ENCODE data around the gene CLPX.
"Not testable (repeated sequence)": the region's sequence is repeated elsewhere in the genome, so short reads cannot be mapped to it uniquely, and the experiment has no call there.

The CLPX gene

DNA sequence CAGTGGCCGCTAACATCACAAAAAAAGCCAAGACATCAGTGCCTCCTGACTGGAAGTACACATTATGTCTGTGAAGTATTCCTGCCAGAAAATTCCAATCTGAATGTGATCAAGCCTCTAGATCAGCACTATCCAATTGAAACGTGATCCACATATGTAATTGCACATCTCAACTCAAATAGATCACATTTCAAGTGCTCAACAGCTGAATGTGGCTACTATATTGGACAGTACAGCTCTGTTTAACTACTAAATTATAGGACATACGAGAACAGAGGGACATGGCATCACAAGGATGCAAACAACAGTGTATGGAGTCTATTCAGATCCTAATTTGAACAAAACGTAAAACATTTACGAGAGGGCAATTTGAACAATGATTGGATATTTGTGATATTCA, 69.6 kb downstream of the CLPX start:
- H3K36me3 ChIP-seq (ENCODE audit: control insufficient read depth, low read depth, low read length) = peaks cover 33% of the 10 kb centered on the region
- no peaks in the 10 kb centered on the region for H3K27me3 ChIP-seq (ENCODE audit: control insufficient read depth, insufficient read depth, low read length)
- H3K4me3 ChIP-seq (ENCODE audit: low read length) = no peak overlapping the region
- H3K9ac ChIP-seq (ENCODE audit: low read length) = no peak overlapping the region
- H3K27ac ChIP-seq (ENCODE audit: low read length) = no peak overlapping the region
- no peaks in the 10 kb centered on the region for H3K4me1 ChIP-seq (ENCODE audit: control insufficient read depth, low read depth, low read length)
- no peaks in the 10 kb centered on the region for H3K9me3 ChIP-seq (ENCODE audit: control insufficient read depth, low read depth, low read length)

DNA sequence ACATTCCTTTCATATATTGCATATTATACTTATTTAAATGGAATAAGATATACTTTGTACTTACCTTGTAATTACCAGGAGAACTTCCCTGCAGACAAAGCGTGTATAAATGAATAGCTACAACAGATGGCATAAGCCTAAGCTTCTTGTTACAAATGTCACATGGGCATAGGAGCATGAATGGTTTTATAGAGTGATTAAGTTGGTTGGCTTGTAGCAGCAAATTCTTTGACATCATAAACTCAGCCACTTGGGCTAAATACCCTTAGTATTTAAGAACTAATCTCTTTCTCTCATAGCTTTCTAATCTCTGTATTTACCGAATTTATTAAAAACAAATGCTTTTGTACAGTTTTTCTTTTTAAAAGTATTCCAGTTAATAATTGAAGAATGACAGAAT, 70.1 kb downstream of the CLPX start, which contains the start of gene UBAP1L:
Gene UBAP1L (minus strand): TSS at position 115 of the 400 bp plus-strand sequence. CDS start 8,985 bp downstream, outside the sequence.
- peaks cover 33% of the 10 kb centered on the region for H3K36me3 ChIP-seq (ENCODE audit: control insufficient read depth, low read depth, low read length)

DNA sequence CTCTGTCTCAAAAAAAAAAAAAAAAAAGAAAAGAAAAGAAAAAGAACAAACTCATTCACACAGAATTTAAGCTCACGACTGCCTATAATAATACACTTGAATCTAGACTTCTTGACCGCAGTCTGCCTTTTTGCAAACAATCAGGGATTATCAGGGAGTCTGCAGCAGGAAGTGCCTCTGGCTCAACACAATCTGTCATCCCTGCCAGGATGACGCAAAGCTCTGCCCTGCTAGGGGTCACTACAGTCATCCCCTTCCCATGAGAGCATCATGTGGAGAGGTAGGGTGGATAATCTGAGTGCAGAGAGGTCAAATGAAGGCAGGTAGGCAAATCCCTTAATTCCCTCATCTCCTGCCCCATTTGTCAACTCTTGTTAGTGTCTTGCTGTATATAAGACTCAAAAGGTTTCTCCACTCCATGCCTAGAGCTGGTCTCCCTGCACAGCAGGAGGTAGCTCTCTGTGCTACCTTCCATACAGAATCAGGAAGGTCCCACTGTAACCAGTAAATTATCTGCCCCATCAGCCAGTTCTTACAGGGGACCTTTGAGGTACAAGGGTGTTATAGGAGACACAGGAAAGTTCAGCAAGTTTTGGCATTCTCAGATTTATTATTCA, 74.4 kb downstream of the CLPX start:
- Histone ChIP-seq H3K9ac (ENCODE audit: low read length) (no peak overlapping the region), H3K27me3 (ENCODE audit: control insufficient read depth, insufficient read depth, low read length) (no peaks in the 10 kb centered on the region), H3K9me3 (ENCODE audit: control insufficient read depth, low read depth, low read length) (no peaks in the 10 kb centered on the region), H3K27ac (ENCODE audit: low read length) (no peak overlapping the region), H3K4me3 (ENCODE audit: low read length) (no peak overlapping the region), H3K36me3 (ENCODE audit: control insufficient read depth, low read depth, low read length) (peaks cover 8% of the 10 kb centered on the region), H3K4me1 (ENCODE audit: control insufficient read depth, low read depth, low read length) (no peaks in the 10 kb centered on the region)

More for the DNA sequence above, 70.1 kb downstream of the CLPX start, which contains the start of gene UBAP1L:
- H3K9ac ChIP-seq (ENCODE audit: low read length) = no peak within 1 kb of the TSS
- no peaks in the 10 kb centered on the region for H3K4me1 ChIP-seq (ENCODE audit: control insufficient read depth, low read depth, low read length)
- H3K27ac ChIP-seq (ENCODE audit: low read length) = no peak within 1 kb of the TSS
- no peaks in the 10 kb centered on the region for H3K9me3 ChIP-seq (ENCODE audit: control insufficient read depth, low read depth, low read length)
- H3K27me3 ChIP-seq (ENCODE audit: control insufficient read depth, insufficient read depth, low read length) = no peaks in the 10 kb centered on the region
- no peak within 1 kb of the TSS for H3K4me3 ChIP-seq (ENCODE audit: low read length)

GRCh38 chr15:65106011-65106590, 79.0 kb downstream of the CLPX start:
- H3K9me3 ChIP-seq (ENCODE audit: control insufficient read depth, low read depth, low read length) = no peaks in the 10 kb centered on the region
- H3K9ac ChIP-seq (ENCODE audit: low read length) = no peak overlapping the region
- no peaks in the 10 kb centered on the region for H3K4me1 ChIP-seq (ENCODE audit: control insufficient read depth, low read depth, low read length)
- no peak overlapping the region for H3K27ac ChIP-seq (ENCODE audit: low read length)
- H3K36me3 ChIP-seq (ENCODE audit: control insufficient read depth, low read depth, low read length) = no peaks in the 10 kb centered on the region
- peaks cover 13% of the 10 kb centered on the region for H3K27me3 ChIP-seq (ENCODE audit: control insufficient read depth, insufficient read depth, low read length)
- no peak overlapping the region for H3K4me3 ChIP-seq (ENCODE audit: low read length)

GRCh38 chr15:65105038-65105437, 80.1 kb downstream of the CLPX start:
- Histone ChIP-seq H3K4me1 (ENCODE audit: control insufficient read depth, low read depth, low read length) (no peaks in the 10 kb centered on the region), H3K9me3 (ENCODE audit: control insufficient read depth, low read depth, low read length) (no peaks in the 10 kb centered on the region), H3K27me3 (ENCODE audit: control insufficient read depth, insufficient read depth, low read length) (peaks cover 13% of the 10 kb centered on the region), H3K9ac (ENCODE audit: low read length) (no peak overlapping the region), H3K4me3 (ENCODE audit: low read length) (no peak overlapping the region), H3K36me3 (ENCODE audit: control insufficient read depth, low read depth, low read length) (no peaks in the 10 kb centered on the region), H3K27ac (ENCODE audit: low read length) (no peak overlapping the region)

- H3K4me1 ChIP-seq (ENCODE audit: control insufficient read depth, low read depth, low read length) = no peaks in the 10 kb centered on the region
- no peaks in the 10 kb centered on the region for H3K36me3 ChIP-seq (ENCODE audit: control insufficient read depth, low read depth, low read length)
- peak overlapping the region; percentile 52 for H3K4me3 ChIP-seq (ENCODE audit: low read length)
- H3K9ac ChIP-seq (ENCODE audit: low read length) = no peak overlapping the region
- H3K27ac ChIP-seq (ENCODE audit: low read length) = no peak overlapping the region
- no peaks in the 10 kb centered on the region for H3K9me3 ChIP-seq (ENCODE audit: control insufficient read depth, low read depth, low read length)
- H3K27me3 ChIP-seq (ENCODE audit: control insufficient read depth, insufficient read depth, low read length) = peaks cover 13% of the 10 kb centered on the region
Observed at GRCh38 chr15:65102912-65103311, 82.2 kb downstream of the CLPX start.

- Histone ChIP-seq H3K36me3 (ENCODE audit: control insufficient read depth, low read depth, low read length) (no peaks in the 10 kb centered on the region), H3K4me1 (ENCODE audit: control insufficient read depth, low read depth, low read length) (no peaks in the 10 kb centered on the region), H3K27me3 (ENCODE audit: control insufficient read depth, insufficient read depth, low read length) (peaks cover 13% of the 10 kb centered on the region), H3K9ac (ENCODE audit: low read length) (no peak overlapping the region), H3K9me3 (ENCODE audit: control insufficient read depth, low read depth, low read length) (no peaks in the 10 kb centered on the region), H3K27ac (ENCODE audit: low read length) (no peak overlapping the region), H3K4me3 (ENCODE audit: low read length) (peak overlapping the region; percentile 52)
Observed at GRCh38 chr15:65101891-65102708, 83.0 kb downstream of the CLPX start.

DNA sequence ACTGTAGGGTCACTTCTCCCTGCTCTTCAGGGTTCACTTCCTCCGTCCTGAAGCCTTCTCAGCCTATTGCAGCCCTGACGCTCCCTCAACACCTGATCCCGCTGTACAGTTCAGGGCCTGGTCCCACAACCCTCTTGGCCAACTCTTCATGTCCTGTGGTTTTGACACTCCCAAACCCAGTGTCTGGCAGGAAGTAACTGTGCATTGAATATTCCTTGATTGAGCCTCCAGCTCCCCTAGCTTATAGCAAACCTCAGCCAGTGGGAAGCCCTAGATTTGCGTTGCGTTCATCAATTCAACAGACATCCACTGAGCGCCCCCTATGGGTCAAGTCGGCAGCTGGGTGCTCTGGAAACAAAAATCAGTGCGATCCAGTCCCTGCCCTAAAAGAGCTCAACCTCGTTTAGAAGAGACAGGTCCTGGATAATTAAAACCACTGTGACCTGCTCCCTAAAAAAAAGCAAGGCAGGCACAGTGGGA, 83.7 kb downstream of the CLPX start:
- Histone ChIP-seq H3K4me1 (ENCODE audit: control insufficient read depth, low read depth, low read length) (no peaks in the 10 kb centered on the region), H3K27me3 (ENCODE audit: control insufficient read depth, insufficient read depth, low read length) (peaks cover 13% of the 10 kb centered on the region), H3K4me3 (ENCODE audit: low read length) (peak overlapping the region; percentile 52), H3K9me3 (ENCODE audit: control insufficient read depth, low read depth, low read length) (no peaks in the 10 kb centered on the region), H3K27ac (ENCODE audit: low read length) (no peak overlapping the region), H3K36me3 (ENCODE audit: control insufficient read depth, low read depth, low read length) (no peaks in the 10 kb centered on the region), H3K9ac (ENCODE audit: low read length) (no peak overlapping the region)

DNA sequence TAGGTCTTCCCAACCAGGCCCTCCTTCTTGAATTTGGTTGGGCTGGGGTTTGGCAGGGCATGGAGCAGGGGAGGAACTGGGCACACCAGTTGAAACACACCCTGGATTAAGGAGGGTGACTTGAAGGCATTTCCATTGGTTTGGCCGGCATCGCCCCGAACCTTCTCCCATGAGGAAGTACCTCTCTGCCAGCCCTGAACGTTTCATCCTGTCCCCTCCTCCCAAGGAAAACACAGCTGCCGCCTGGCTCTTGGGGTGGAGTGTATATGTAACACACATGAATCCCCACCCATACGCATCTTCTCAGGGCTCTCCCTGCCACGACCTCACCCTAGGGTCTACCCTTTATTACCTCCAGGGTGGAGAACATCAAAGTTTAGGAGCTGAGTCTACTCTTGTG, 84.7 kb downstream of the CLPX start:
- no peaks in the 10 kb centered on the region for H3K36me3 ChIP-seq (ENCODE audit: control insufficient read depth, low read depth, low read length)
- H3K4me3 ChIP-seq (ENCODE audit: low read length) = no peak overlapping the region
- H3K9me3 ChIP-seq (ENCODE audit: control insufficient read depth, low read depth, low read length) = no peaks in the 10 kb centered on the region
- no peak overlapping the region for H3K27ac ChIP-seq (ENCODE audit: low read length)
- peaks cover 13% of the 10 kb centered on the region for H3K27me3 ChIP-seq (ENCODE audit: control insufficient read depth, insufficient read depth, low read length)
- no peak overlapping the region for H3K9ac ChIP-seq (ENCODE audit: low read length)
- no peaks in the 10 kb centered on the region for H3K4me1 ChIP-seq (ENCODE audit: control insufficient read depth, low read depth, low read length)

DNA sequence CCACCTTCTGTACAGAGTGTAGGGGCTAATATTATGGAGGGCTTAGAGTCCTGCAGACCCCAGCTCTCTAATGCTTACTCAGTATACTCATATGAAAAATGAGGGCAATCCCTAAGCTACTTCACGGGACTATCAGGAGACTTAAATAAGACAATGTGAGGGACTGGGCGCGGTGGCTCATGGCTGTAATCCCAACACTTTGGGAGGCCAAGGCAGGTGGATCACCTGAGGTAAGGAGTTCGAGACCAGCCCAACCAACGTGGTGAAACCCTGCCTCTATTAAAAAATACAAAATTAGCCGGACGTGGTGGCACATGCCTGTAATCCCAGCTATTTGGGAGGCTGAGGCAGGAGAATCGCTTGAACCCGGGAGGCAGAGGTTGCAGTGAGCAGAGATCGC, 85.3 kb downstream of the CLPX start:
- not testable (repeated sequence) for H3K4me3 ChIP-seq (ENCODE audit: low read length); H3K36me3 ChIP-seq (ENCODE audit: control insufficient read depth, low read depth, low read length); H3K27ac ChIP-seq (ENCODE audit: low read length); H3K4me1 ChIP-seq (ENCODE audit: control insufficient read depth, low read depth, low read length); H3K9me3 ChIP-seq (ENCODE audit: control insufficient read depth, low read depth, low read length); H3K9ac ChIP-seq (ENCODE audit: low read length)
- H3K27me3 ChIP-seq (ENCODE audit: control insufficient read depth, insufficient read depth, low read length) = peaks cover 13% of the 10 kb centered on the region

- Histone ChIP-seq H3K4me3 (ENCODE audit: low read length) (no peak overlapping the region), H3K4me1 (ENCODE audit: control insufficient read depth, low read depth, low read length) (no peaks in the 10 kb centered on the region), H3K9me3 (ENCODE audit: control insufficient read depth, low read depth, low read length) (no peaks in the 10 kb centered on the region), H3K9ac (ENCODE audit: low read length) (no peak overlapping the region), H3K27ac (ENCODE audit: low read length) (no peak overlapping the region), H3K27me3 (ENCODE audit: control insufficient read depth, insufficient read depth, low read length) (peaks cover 13% of the 10 kb centered on the region), H3K36me3 (ENCODE audit: control insufficient read depth, low read depth, low read length) (no peaks in the 10 kb centered on the region)
Observed at GRCh38 chr15:65099336-65099735, 85.8 kb downstream of the CLPX start.

All from iPS-18a (cell line).